Endothelial cell of umbilical vein (primary cell): ENCODE measurements around the gene TAOK1. TPM values are rescaled to one million over a fixed set of nuclear protein-coding genes. Genes with fewer than 3 reads are reported as not detected.
A peak's percentile ranks its signal among the peaks of the same experiment; 100 is the strongest.

Source experiments
- BruUV-seq: library from RNA; stranded (reverse); fragments of 400-500 nt; replicated peaks from 2 replicates; lab custom pipeline; 2021; lab: Mats Ljungman, UMichigan
- CTCF ChIA-PET: fragments of 300-600, 350-600 bp; sonication (Branson Sonifier 250); formaldehyde crosslinking; loops from one replicate; lab custom pipeline; 2021; ENCODE audit warnings: antibody characterized with exemption, inconsistent platforms; lab: Charles Lee
- POLR2A ChIA-PET: fragments of 300-600, 350-600 bp; sonication (Branson Sonifier 250); formaldehyde crosslinking; loops from one replicate; lab custom pipeline; 2021; ENCODE audit warnings: antibody characterized with exemption, inconsistent platforms; lab: Charles Lee
- DNase-seq: peaks from one replicate; pipeline ENCODE4 v3.0.0-alpha.2; 2011; ENCODE audit warnings: low read depth, low spot score
- FAIRE-seq: peaks from 2 replicates; lab custom pipeline; 2011; peaks lifted over from hg19 to GRCh38; lab: Jason Lieb, UNC
- H2AFZ ChIP-seq: 2 replicates; pipeline ENCODE4 v1.6.0; 2012; ENCODE audit warnings: low read depth, low read length, control low read depth, inconsistent platforms
- H3K27ac ChIP-seq: 2 replicates; pipeline ENCODE4 v1.5.1; 2011; ENCODE audit warnings: low read depth, mild to moderate bottlenecking, control low read depth, low read length, moderate library complexity; ENCODE audit not compliant: insufficient read depth
- H3K27me3 ChIP-seq, 2 experiments: 2 replicates each; pipeline versions ENCODE4 v1.6.0 to v1.6.1; 2011; ENCODE audit warnings: low read length in 2 of 2, mixed read lengths in 1 of 2; ENCODE audit not compliant: control insufficient read depth in 2 of 2, insufficient read depth in 2 of 2
- H3K36me3 ChIP-seq, 2 experiments: 2 replicates in 1 of 2; 3 replicates in 1 of 2; pipeline ENCODE4 v1.5.1; 2011; ENCODE audit warnings: low read length in 2 of 2, mild to moderate bottlenecking in 1 of 2, moderate library complexity in 1 of 2; ENCODE audit not compliant: control insufficient read depth in 2 of 2, insufficient read depth in 2 of 2; ENCODE audit errors: extremely low read depth in 1 of 2
- H3K4me1 ChIP-seq: 3 replicates; pipeline ENCODE4 v1.5.1; 2011; ENCODE audit warnings: mild to moderate bottlenecking, low read length; ENCODE audit not compliant: control insufficient read depth, insufficient read depth; ENCODE audit errors: extremely low read depth
- H3K4me2 ChIP-seq: 2 replicates; pipeline ENCODE4 v1.6.1; 2011; ENCODE audit warnings: low read length, control low read depth, mixed read lengths; ENCODE audit not compliant: insufficient read depth
- H3K4me3 ChIP-seq, 3 experiments: fragments of 200-600 bp in 1 of 3; sonication (generic), shearing (Covaris generic) in 1 of 3; replicated peaks in 1 of 3; 2 replicates each; pipeline ENCODE4 v1.5.1; 2011 to 2016; ENCODE audit warnings: control low read depth in 3 of 3, low read length in 3 of 3, mild to moderate bottlenecking in 2 of 3, inconsistent platforms in 1 of 3, low read depth in 1 of 3, moderate library complexity in 1 of 3; ENCODE audit not compliant: insufficient read depth in 1 of 3
- H3K79me2 ChIP-seq: 2 replicates; pipeline ENCODE4 v1.6.0; 2012; ENCODE audit warnings: low read length, inconsistent platforms; ENCODE audit not compliant: control insufficient read depth, insufficient read depth
- H3K9ac ChIP-seq: replicated peaks from 2 replicates; pipeline ENCODE3; 2011; ENCODE audit warnings: low read length, control low read depth; ENCODE audit not compliant: insufficient read depth; ENCODE audit errors: extremely low read depth
- H3K9me1 ChIP-seq: replicated peaks from 3 replicates; pipeline ENCODE4 v1.6.0; 2011; ENCODE audit warnings: mild to moderate bottlenecking, low read length; ENCODE audit not compliant: control insufficient read depth, insufficient read depth; ENCODE audit errors: extremely low read depth
- H3K9me3 ChIP-seq: replicated peaks from 2 replicates; pipeline ENCODE4 v1.5.1; 2012; ENCODE audit warnings: low read length, inconsistent platforms; ENCODE audit not compliant: control insufficient read depth, insufficient read depth
- H4K20me1 ChIP-seq: replicated peaks from 2 replicates; pipeline ENCODE3; 2011; ENCODE audit warnings: mild to moderate bottlenecking, low read length; ENCODE audit not compliant: control insufficient read depth, insufficient read depth; ENCODE audit errors: extremely low read depth
- EZH2 ChIP-seq: IDR thresholded peaks from 2 replicates; pipeline ENCODE4 v1.6.1; 2012; ENCODE audit warnings: borderline replicate concordance, low read depth, mild to moderate bottlenecking, moderate library complexity, low read length, inconsistent platforms; ENCODE audit not compliant: severe bottlenecking
- FOS ChIP-seq: IDR thresholded peaks from 2 replicates; pipeline ENCODE4 v1.6.1; 2011; ENCODE audit warnings: mild to moderate bottlenecking, low read length, moderate library complexity, borderline replicate concordance; ENCODE audit not compliant: insufficient read depth
- GATA2 ChIP-seq: IDR thresholded peaks from 2 replicates; pipeline ENCODE4 v1.7.0; 2011; ENCODE audit warnings: low read depth, mild to moderate bottlenecking, moderate library complexity, mixed read lengths, low read length; ENCODE audit not compliant: insufficient read length, insufficient read depth
- JUN ChIP-seq: IDR thresholded peaks from 2 replicates; pipeline ENCODE4 v1.6.1; 2011; ENCODE audit warnings: borderline replicate concordance, low read depth; ENCODE audit not compliant: insufficient read length, insufficient read depth
- MAX ChIP-seq: IDR thresholded peaks from 2 replicates; pipeline ENCODE4 v1.6.1; 2011; ENCODE audit not compliant: insufficient read depth, insufficient read length
- MYC ChIP-seq: IDR thresholded peaks from one replicate; pipeline ENCODE4 v1.6.1; 2011; ENCODE audit warnings: mild to moderate bottlenecking, low read depth, low read length
- POLR2A ChIP-seq: IDR thresholded peaks from 2 replicates; pipeline ENCODE4 v1.6.1; 2012; ENCODE audit warnings: low read depth, mild to moderate bottlenecking, control low read depth, low read length
- POLR2AphosphoS5 ChIP-seq: IDR thresholded peaks from 2 replicates; pipeline ENCODE4 v1.6.1; 2012; ENCODE audit warnings: low read depth, mild to moderate bottlenecking, control low read depth, low read length, moderate library complexity; ENCODE audit not compliant: insufficient read depth
- dilution Hi-C: fragments of 300-500 bp; cut with MboI; formaldehyde crosslinking; loops from one replicate; pipeline ENCODE4 v1.15.0; 2019; ENCODE audit warnings: low sequenced_read_pairs; ENCODE audit not compliant: extremely low pct_ligation_motif_present
- intact Hi-C: fragments of 100-400 bp; cut with micrococcal nuclease; formaldehyde crosslinking; loops from one replicate; pipeline ENCODE4 v1.10.0; 2022
- polyA plus RNA-seq, 4 experiments: library from polyadenylated mRNA; depleted of rRNA in 3 of 4; stranded (reverse) in 3 of 4; unstranded in 1 of 4; fragments of >200 nt; gene quantifications; 2 replicates each; pipeline versions ENCODE4 v1.2.1 to v1.2.3, GENCODE V29; 2011 to 2012; ENCODE audit warnings: missing spikeins in 1 of 4
- total RNA-seq: library from RNA; stranded (reverse); gene quantifications from 2 replicates; pipeline ENCODE4 v1.2.3, GENCODE V29; 2021
- TF ChIP-seq, protein P1 (sequence below), 2 donors: IDR thresholded peaks; 1 replicate in 1 of 2; 2 replicates in 1 of 2; pipeline ENCODE4 v1.5.1; 2011; ENCODE audit warnings: low read length in 2 of 2, mild to moderate bottlenecking in 2 of 2, moderate library complexity in 2 of 2, control low read depth in 1 of 2, inconsistent platforms in 1 of 2, low read depth in 1 of 2; ENCODE audit not compliant: insufficient read depth in 1 of 2; ENCODE audit errors: extremely low read depth in 1 of 2

TAOK1 gene
- total and polyA plus RNA-seq, 2 donors (not counting 3 experiments of a cell fraction or from before 2014, with no cell fraction given): 11.0 to 82.2 TPM

- H3K9me3 ChIP-seq: no peaks in the 10 kb centered on the region
- no peak overlapping the region for H2AFZ ChIP-seq
- H3K4me3 ChIP-seq: peak overlapping the region in 1 of 3 experiments; percentile 15
- TSS peak; percentile 16 for BruUV-seq
- H3K9me1 ChIP-seq: no peaks in the 10 kb centered on the region
- TF ChIP-seq EZH2 (no peak), JUN (no peak), GATA2 (no peak), FOS (no peak), POLR2A (no peak), POLR2AphosphoS5 (no peak), MYC (no peak), MAX (no peak)
- TF ChIP-seq, protein P1, sequence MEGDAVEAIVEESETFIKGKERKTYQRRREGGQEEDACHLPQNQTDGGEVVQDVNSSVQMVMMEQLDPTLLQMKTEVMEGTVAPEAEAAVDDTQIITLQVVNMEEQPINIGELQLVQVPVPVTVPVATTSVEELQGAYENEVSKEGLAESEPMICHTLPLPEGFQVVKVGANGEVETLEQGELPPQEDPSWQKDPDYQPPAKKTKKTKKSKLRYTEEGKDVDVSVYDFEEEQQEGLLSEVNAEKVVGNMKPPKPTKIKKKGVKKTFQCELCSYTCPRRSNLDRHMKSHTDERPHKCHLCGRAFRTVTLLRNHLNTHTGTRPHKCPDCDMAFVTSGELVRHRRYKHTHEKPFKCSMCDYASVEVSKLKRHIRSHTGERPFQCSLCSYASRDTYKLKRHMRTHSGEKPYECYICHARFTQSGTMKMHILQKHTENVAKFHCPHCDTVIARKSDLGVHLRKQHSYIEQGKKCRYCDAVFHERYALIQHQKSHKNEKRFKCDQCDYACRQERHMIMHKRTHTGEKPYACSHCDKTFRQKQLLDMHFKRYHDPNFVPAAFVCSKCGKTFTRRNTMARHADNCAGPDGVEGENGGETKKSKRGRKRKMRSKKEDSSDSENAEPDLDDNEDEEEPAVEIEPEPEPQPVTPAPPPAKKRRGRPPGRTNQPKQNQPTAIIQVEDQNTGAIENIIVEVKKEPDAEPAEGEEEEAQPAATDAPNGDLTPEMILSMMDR (IDR thresholded peaks at IDR 0.05; ENCODE audit: extremely low read depth in 1 of 2, insufficient read depth in 1 of 2, low read depth in 1 of 2, low read length in 2 of 2): no peak
- peaks cover 8 to 23% of the 10 kb centered on the region in 2 experiments for H3K36me3 ChIP-seq
- no peaks in the 10 kb centered on the region for H4K20me1 ChIP-seq
- dilution Hi-C loops (no loop called here), intact Hi-C loops (loop anchor here (5.0 kb wide), 1 partner anchor 192 kb away; the partner anchor contains the start of gene TAOK1)
- FAIRE-seq (peak; percentile 76), DNase-seq (no peak)
- POLR2A ChIA-PET: no interaction called here
- CTCF ChIA-PET: interaction anchor here (0.7 to 1.6 kb wide), 3 partner anchors 14 to 243 kb away, joined by 3 to 6 read pairs (median 3); no protein-coding TSS in a partner anchor
- H3K79me2 ChIP-seq: peaks cover 73% of the 10 kb centered on the region
- H3K4me1 ChIP-seq: peaks cover 45% of the 10 kb centered on the region
- H3K4me2 ChIP-seq: peak overlapping the region; percentile 86
- H3K27ac ChIP-seq: peak overlapping the region; percentile 96
- H3K9ac ChIP-seq: peak overlapping the region; percentile 72
- H3K27me3 ChIP-seq: no peaks in the 10 kb centered on the region
Observed at GRCh38 chr17:29584452-29585079, 194.4 kb downstream of the TAOK1 start.
